GM12878 (cell line): ENCODE results near the gene EMP3. TPM values are rescaled to one million over a fixed set of nuclear protein-coding genes. Genes with fewer than 3 reads are reported as not detected.

Source experiments
- ATAC-seq: fragments of 200-7000 bp; cut with Tn5 transposase; 3 replicates; pipeline ENCODE4 v1.9.1; 2020; ENCODE audit warnings: mild to moderate bottlenecking, moderate library complexity
- BruUV-seq: library from RNA; stranded (reverse); fragments of 400-500 nt; replicated peaks from 2 replicates; lab custom pipeline; 2021; lab: Mats Ljungman, UMichigan
- CTCF ChIA-PET: fragments of 300-600 bp; sonication (Branson Sonifier 250); formaldehyde crosslinking; extraction: SDS; loops from one replicate; lab custom pipeline; 2021; ENCODE audit warnings: inconsistent platforms; lab: Yijun Ruan, JAX
- POLR2A ChIA-PET: fragments of 350-600 bp; formaldehyde crosslinking; extraction: SDS; loops from one replicate; lab custom pipeline; 2021; ENCODE audit warnings: inconsistent platforms; lab: Charles Lee
- RAD21 ChIA-PET: fragments of 300-600 bp; sonication (Branson Sonifier 250); formaldehyde crosslinking; loops from one replicate; lab custom pipeline; 2023; ENCODE audit warnings: antibody characterized with exemption; ENCODE audit not compliant: unreplicated experiment; lab: Charles Lee
- SMC1A ChIA-PET: fragments of 300-600 bp; sonication (Branson Sonifier 250); formaldehyde crosslinking; loops from one replicate; lab custom pipeline; 2023; ENCODE audit not compliant: unreplicated experiment, uncharacterized antibody; lab: Charles Lee
- DNase-seq: peaks from one replicate; pipeline ENCODE4 v3.0.0-alpha.2; 2011; ENCODE audit warnings: low read depth, low spot score
- FAIRE-seq: peaks from 3 replicates; lab custom pipeline; 2011; peaks lifted over from hg19 to GRCh38; lab: Jason Lieb, UNC
- H2AFZ ChIP-seq: 2 replicates; pipeline ENCODE4 v1.6.0; 2011; ENCODE audit warnings: low read depth, low read length, control low read depth; ENCODE audit not compliant: control insufficient read depth
- H3K27ac ChIP-seq: 2 replicates; pipeline ENCODE4 v1.5.1; 2011; ENCODE audit warnings: control low read depth; ENCODE audit not compliant: control insufficient read depth, insufficient read depth
- H3K27me3 ChIP-seq, 2 experiments: replicated peaks in 1 of 2; 2 replicates each; pipeline versions ENCODE4 v1.6.0 to v1.6.1; 2011; ENCODE audit warnings: low read length in 1 of 2; ENCODE audit not compliant: control insufficient read depth in 2 of 2, insufficient read depth in 2 of 2
- H3K36me3 ChIP-seq, 2 experiments: 2 replicates each; pipeline ENCODE4 v1.5.1; 2011; ENCODE audit warnings: low read length in 1 of 2; ENCODE audit not compliant: control insufficient read depth in 2 of 2, insufficient read depth in 2 of 2
- H3K4me1 ChIP-seq: 2 replicates; pipeline ENCODE4 v1.6.1; 2011; ENCODE audit warnings: mild to moderate bottlenecking, low read length, moderate library complexity, mixed read lengths; ENCODE audit not compliant: control insufficient read depth, insufficient read depth
- H3K4me2 ChIP-seq: 2 replicates; pipeline ENCODE4 v1.6.0; 2011; ENCODE audit warnings: control low read depth; ENCODE audit not compliant: control insufficient read depth, insufficient read depth
- H3K4me3 ChIP-seq: fragments of 200-600 bp; sonication (generic); 2 replicates; pipeline ENCODE4 v1.5.1; 2016
- H3K79me2 ChIP-seq: 2 replicates; pipeline ENCODE4 v1.6.0; 2011; ENCODE audit warnings: low read length; ENCODE audit not compliant: control insufficient read depth, insufficient read depth
- H3K9ac ChIP-seq: 2 replicates; pipeline ENCODE4 v1.8.0; 2011; ENCODE audit warnings: low read length, control low read depth, mixed read lengths; ENCODE audit not compliant: control insufficient read depth, insufficient read depth
- H3K9me3 ChIP-seq: replicated peaks from 3 replicates; pipeline ENCODE4 v1.5.1; 2011; ENCODE audit warnings: mild to moderate bottlenecking, low read length; ENCODE audit not compliant: control insufficient read depth, insufficient read depth
- H4K20me1 ChIP-seq: 2 replicates; pipeline ENCODE4 v1.6.0; 2011; ENCODE audit not compliant: control insufficient read depth, insufficient read depth
- ASH2L ChIP-seq: fragments of 300-600, 200-600 bp; sonication (generic); IDR thresholded peaks from 2 replicates; pipeline ENCODE4 v1.6.1; 2017; ENCODE audit warnings: low read depth, mild to moderate bottlenecking, borderline replicate concordance
- ETV6 ChIP-seq, 2 experiments: fragments of 450-650 bp in 1 of 2; IDR thresholded peaks in 1 of 2; conservative IDR thresholded peaks in 1 of 2; 2 replicates each; pipeline ENCODE4 v1.6.1; 2014; ENCODE audit warnings: antibody characterized with exemption in 1 of 2, borderline replicate concordance in 1 of 2, low read depth in 1 of 2, mild to moderate bottlenecking in 1 of 2, moderate library complexity in 1 of 2
- IRF3 ChIP-seq: fragments of 450-650 bp; IDR thresholded peaks from 2 replicates; pipeline ENCODE4 v1.6.1; 2014; ENCODE audit warnings: mild to moderate bottlenecking
- SREBF1 ChIP-seq: IDR thresholded peaks from 2 replicates; pipeline ENCODE4 v1.6.1; 2012; ENCODE audit warnings: mild to moderate bottlenecking, low read length
- WGBS: methylation state at CpG from one replicate; pipeline ENCODE4 v1.1.6; 2016; ENCODE audit warnings: low lambda C conversion rate; ENCODE audit not compliant: insufficient replicate concordance, insufficient coverage; ENCODE audit errors: missing lambda C conversion rate; 5-methylcytosine and 5-hydroxymethylcytosine counted together
- in situ Hi-C: fragments of 300-500 bp; cut with MboI; formaldehyde crosslinking; loops from 9 replicates; pipeline ENCODE4 v1.14.3; 2018; ENCODE audit warnings: mixed read lengths
- intact Hi-C: fragments of 100-400 bp; cut with micrococcal nuclease; formaldehyde crosslinking; loops from one replicate; pipeline ENCODE4 v1.14.2; 2022; ENCODE audit not compliant: unreplicated experiment
- polyA plus RNA-seq, 11 experiments: library from polyadenylated mRNA; depleted of rRNA in 4 of 11; unstranded in 6 of 11; stranded (reverse) in 5 of 11; fragments of >200 nt; fragmentation: Nextera tagmentation in 4 of 11; fragmentation: Illumina TruSeq in 1 of 11; extraction: Ambion mirVana in 4 of 11; extraction: Trizol in 1 of 11; gene quantifications; 1 replicate in 1 of 11; 2 replicates in 10 of 11; pipeline versions ENCODE4 v1.2.1 to v1.2.3, GENCODE V29; 2011 to 2016; ENCODE audit warnings: inconsistent platforms in 2 of 11, missing spikeins in 2 of 11, low read depth in 1 of 11
- total RNA-seq, 4 experiments: library from RNA; depleted of rRNA in 3 of 4; stranded (reverse); fragments of >200 nt in 3 of 4; fragmentation: Illumina TruSeq in 1 of 4; extraction: Trizol in 1 of 4; gene quantifications; 2 replicates each; pipeline versions ENCODE4 v1.2.1 to v1.2.3, GENCODE V29; 2013 to 2021

EMP3 gene
- total and polyA plus RNA-seq, 10 of the 15 experiments (the other 5 are each of a cell fraction or from before 2014, with no cell fraction given), result 53.2 to 224 (median 134) TPM

GRCh38 chr19:48340995-48341394 is 15.6 kb downstream of the EMP3 start:
- Histone ChIP-seq H3K27ac (no peak overlapping the region), H2AFZ (no peak overlapping the region), H3K36me3 (peaks cover 0 to 2% of the 10 kb centered on the region in 2 experiments; a peak in 3 of 4 replicates), H3K9ac (no peak overlapping the region), H3K9me3 (no peaks in the 10 kb centered on the region), H3K27me3 (no peaks in the 10 kb centered on the region), H3K4me3 (no peak overlapping the region), H4K20me1 (no peaks in the 10 kb centered on the region)
- POLR2A ChIA-PET, result interaction anchor here (0.5 to 1.4 kb wide), 4 partner anchors 11 to 784 kb away, joined by 3 read pairs; no protein-coding TSS in a partner anchor
- FAIRE-seq, result no peak
- SMC1A ChIA-PET, result interaction anchor here (0.9 to 1.5 kb wide), 2 partner anchors 20 to 22 kb away, joined by 3 to 4 read pairs; a partner anchor contains a TSS
- intact Hi-C loops (no loop called here), in situ Hi-C loops (no loop called here)
- ATAC-seq, result no peak
- CTCF ChIA-PET, result interaction anchor here (0.6 to 1.3 kb wide), 3 partner anchors 22 to 268 kb away, joined by 3 to 4 read pairs (median 4); partner anchors contain the start of gene KDELR1
- WGBS, result 89% methylated on average over 11 of the region's 11 CpGs
- no peak for DNase-seq
- no TSS peak for BruUV-seq
- TF ChIP-seq SREBF1, result no peak
- no peak for TF ChIP-seq ASH2L
- TF ChIP-seq ETV6 (conservative IDR thresholded peaks at IDR 0.05 in 1 of 2, IDR thresholded peaks at IDR 0.05 in 1 of 2; ENCODE audit: borderline replicate concordance in 1 of 2, low read depth in 1 of 2), result no peak
- TF ChIP-seq IRF3, result no peak
- TF ChIP-seq, all 136 proteins: peak for 0
- no peaks in the 10 kb centered on the region for H3K4me1 ChIP-seq
- H3K4me2 ChIP-seq, result no peak overlapping the region
- H3K79me2 ChIP-seq, result no peaks in the 10 kb centered on the region
- RAD21 ChIA-PET, result interaction anchor here (1.4 to 2.1 kb wide), 2 partner anchors 8 to 20 kb away, joined by 4 to 13 read pairs; a partner anchor contains a TSS
